Mesodermal cell (in vitro differentiated cells): ENCODE measurements around the gene ADPRM.

ENCODE experiments used
- H3K27ac ChIP-seq: 2 replicates; pipeline ENCODE4 v1.7.0; 2013; ENCODE audit warnings: mild to moderate bottlenecking, low read depth, low read length, moderate library complexity; ENCODE audit not compliant: severe bottlenecking
- H3K36me3 ChIP-seq: 2 replicates; pipeline ENCODE4 v1.7.1; 2013; ENCODE audit warnings: mild to moderate bottlenecking, low read length, moderate library complexity; ENCODE audit not compliant: control insufficient read depth, insufficient read depth
- H3K4me1 ChIP-seq: one replicate; pipeline ENCODE4 v1.7.1; 2013; ENCODE audit warnings: mild to moderate bottlenecking, low read length; ENCODE audit not compliant: insufficient read depth, control insufficient read depth, poor library complexity, severe bottlenecking
- H3K4me3 ChIP-seq: 2 replicates; pipeline ENCODE4 v1.7.0; 2013; ENCODE audit warnings: low read length, control low read depth, mild to moderate bottlenecking; ENCODE audit not compliant: insufficient read depth, poor library complexity, severe bottlenecking; ENCODE audit errors: extremely low read depth
- H3K9me3 ChIP-seq: 2 replicates; pipeline ENCODE4 v1.7.1; 2013; ENCODE audit warnings: mild to moderate bottlenecking, low read length, moderate library complexity; ENCODE audit not compliant: control insufficient read depth
- WGBS, 2 experiments: methylation state at CpG; one replicate each; pipeline ENCODE4 v1.1.5; 2013; ENCODE audit warnings: missing lambda C conversion rate in 2 of 2; ENCODE audit not compliant: insufficient coverage in 2 of 2; 5-methylcytosine and 5-hydroxymethylcytosine counted together

The ADPRM gene

GRCh38 chr17:10739386-10739785 lies 42.0 kb downstream of the ADPRM start:
- Histone ChIP-seq H3K9me3 (no peaks in the 10 kb centered on the region), H3K27ac (no peak overlapping the region), H3K4me1 (peaks cover 4% of the 10 kb centered on the region), H3K4me3 (no peak overlapping the region), H3K36me3 (no peaks in the 10 kb centered on the region)
- 85 to 86% methylated on average over 4 of the region's 5 CpGs for WGBS, 2 experiments

- no peaks in the 10 kb centered on the region for H3K9me3 ChIP-seq
- no peak overlapping the region for H3K4me3 ChIP-seq
- H3K4me1 ChIP-seq, result peaks cover 5% of the 10 kb centered on the region
- 94 to 97% methylated on average over 8 to 9 of the region's 10 CpGs for WGBS, 2 experiments
- H3K36me3 ChIP-seq, result no peaks in the 10 kb centered on the region
- no peak overlapping the region for H3K27ac ChIP-seq
Observed at GRCh38 chr17:10741416-10742135, 44.2 kb downstream of the ADPRM start.

GRCh38 chr17:10742431-10742830 lies 45.0 kb downstream of the ADPRM start:
- no peaks in the 10 kb centered on the region for H3K9me3 ChIP-seq
- no peaks in the 10 kb centered on the region for H3K36me3 ChIP-seq
- peaks cover 5% of the 10 kb centered on the region for H3K4me1 ChIP-seq
- WGBS, 2 experiments, result 97 to 100% methylated on average over 1 to 4 of the region's 6 CpGs
- no peak overlapping the region for H3K27ac ChIP-seq
- no peak overlapping the region for H3K4me3 ChIP-seq

GRCh38 chr17:10743316-10744009 lies 46.1 kb downstream of the ADPRM start:
- Histone ChIP-seq H3K27ac (no peak overlapping the region), H3K4me1 (peaks cover 5% of the 10 kb centered on the region), H3K9me3 (no peaks in the 10 kb centered on the region), H3K4me3 (no peak overlapping the region), H3K36me3 (no peaks in the 10 kb centered on the region)
- WGBS, 2 experiments, result 80% methylated on average over 1 of the region's 8 CpGs; no CpG with 5 or more reads in 1 of the 2 experiments

GRCh38 chr17:10744501-10745000 lies 47.2 kb downstream of the ADPRM start:
- 73 to 88% methylated on average over 1 to 2 of the region's 7 CpGs for WGBS, 2 experiments
- H3K9me3 ChIP-seq, result no peaks in the 10 kb centered on the region
- no peaks in the 10 kb centered on the region for H3K36me3 ChIP-seq
- no peak overlapping the region for H3K27ac ChIP-seq
- H3K4me3 ChIP-seq, result no peak overlapping the region
- H3K4me1 ChIP-seq, result peaks cover 5% of the 10 kb centered on the region

GRCh38 chr17:10745231-10745630 lies 47.8 kb downstream of the ADPRM start:
- Histone ChIP-seq H3K4me3 (no peak overlapping the region), H3K27ac (no peak overlapping the region), H3K9me3 (no peaks in the 10 kb centered on the region), H3K36me3 (no peaks in the 10 kb centered on the region), H3K4me1 (peaks cover 5% of the 10 kb centered on the region)
- 76 to 88% methylated on average over 1 to 3 of the region's 6 CpGs for WGBS, 2 experiments

GRCh38 chr17:10748531-10749181 lies 51.3 kb downstream of the ADPRM start:
- no peak overlapping the region for H3K4me3 ChIP-seq
- no peaks in the 10 kb centered on the region for H3K36me3 ChIP-seq
- H3K4me1 ChIP-seq, result peaks cover 5% of the 10 kb centered on the region
- 69 to 72% methylated on average over 7 to 8 of the region's 9 CpGs for WGBS, 2 experiments
- H3K9me3 ChIP-seq, result no peaks in the 10 kb centered on the region
- H3K27ac ChIP-seq, result no peak overlapping the region

GRCh38 chr17:10750210-10750609 lies 52.8 kb downstream of the ADPRM start:
- Histone ChIP-seq H3K4me3 (no peak overlapping the region), H3K9me3 (no peaks in the 10 kb centered on the region), H3K36me3 (no peaks in the 10 kb centered on the region), H3K4me1 (peaks cover 3% of the 10 kb centered on the region), H3K27ac (no peak overlapping the region)
- 94 to 97% methylated on average over 4 of the region's 4 CpGs for WGBS, 2 experiments

- peaks cover 5% of the 10 kb centered on the region for H3K4me1 ChIP-seq
- H3K9me3 ChIP-seq, result no peaks in the 10 kb centered on the region
- no peak overlapping the region for H3K4me3 ChIP-seq
- 72 to 81% methylated on average over 3 of the region's 3 CpGs for WGBS, 2 experiments
- H3K36me3 ChIP-seq, result no peaks in the 10 kb centered on the region
- no peak overlapping the region for H3K27ac ChIP-seq
Observed at GRCh38 chr17:10751563-10751962, 54.2 kb downstream of the ADPRM start.

- H3K4me3 ChIP-seq, result no peak overlapping the region
- 85 to 92% methylated on average over 4 to 5 of the region's 10 CpGs for WGBS, 2 experiments
Observed at GRCh38 chr17:10752696-10753095, 55.3 kb downstream of the ADPRM start.

More at GRCh38 chr17:10752696-10753095, 55.3 kb downstream of the ADPRM start:
- Histone ChIP-seq H3K36me3 (no peaks in the 10 kb centered on the region), H3K4me1 (peaks cover 5% of the 10 kb centered on the region), H3K9me3 (no peaks in the 10 kb centered on the region), H3K27ac (no peak overlapping the region)
